ENCODE measurements around the gene MTHFD1L. TPM values are rescaled to one million over a fixed set of nuclear protein-coding genes. Genes with fewer than 3 reads are reported as not detected.

The MTHFD1L gene
- total and polyA plus RNA-seq, 2 of the 4 experiments (the other 2 are of a cell fraction) = 43.5 to 53.2 TPM

DNA sequence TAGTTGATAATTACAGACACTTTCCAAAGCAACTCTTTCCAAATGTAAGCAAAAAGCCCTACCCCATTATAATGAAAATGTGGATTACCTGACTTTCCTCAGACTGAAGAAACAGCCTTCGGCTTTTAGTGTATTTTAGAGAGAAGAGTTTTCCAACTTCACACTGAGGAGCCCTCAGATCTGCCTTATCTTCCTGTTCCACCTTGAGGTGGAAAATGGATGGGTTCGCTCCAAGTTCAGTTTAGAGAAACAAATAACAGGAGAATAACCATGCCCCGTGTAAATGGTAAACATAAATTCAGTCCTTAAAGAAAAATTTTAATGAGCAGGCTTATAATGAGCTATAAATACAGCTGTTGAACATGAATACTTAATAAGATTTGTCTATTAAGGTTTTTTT, 21.1 kb upstream of the MTHFD1L start:
- H2BK5ac ChIP-seq (ENCODE audit: low read depth, low read length, poor library complexity, severe bottlenecking) = no peak overlapping the region
- no peak overlapping the region for H2AK9ac ChIP-seq (replicated peaks; ENCODE audit: low read depth, low read length, poor library complexity)
- no peaks in the 10 kb centered on the region; the same call in 1 of the 2 replicates for H3K4me1 ChIP-seq (ENCODE audit: control insufficient read depth, insufficient read depth, low read length)
- no peaks in the 10 kb centered on the region for H3K9me3 ChIP-seq (ENCODE audit: control insufficient read depth, insufficient read depth, low read length)
- ChIA-PET POLR2A (ENCODE audit: unreplicated experiment) (no interaction called here), CTCF (interaction anchor here (1.1 kb wide), 1 partner anchor 22 kb away, joined by 3 read pairs; no protein-coding TSS in a partner anchor)
- WGBS, 2 experiments (ENCODE audit: extremely low coverage in 2 of 2, insufficient read length in 1 of 2) = no CpG with 5 or more reads among the region's 3 CpGs
- dilution Hi-C loops (cut with HindIII; ENCODE audit: low sequenced_read_pairs, unreplicated experiment) = no loop called here
- no peak overlapping the region for H3K27ac ChIP-seq (ENCODE audit: insufficient read depth, low read length)
- H3K23ac ChIP-seq (ENCODE audit: low read depth, low read length) = no peak overlapping the region
- no peak for TF ChIP-seq MXI1 (IDR thresholded peaks at IDR 0.05; ENCODE audit: borderline replicate concordance, low read depth, low read length)
- no peak for TF ChIP-seq SMC3 (IDR thresholded peaks at IDR 0.05; ENCODE audit: low read depth, low read length)
- TF ChIP-seq, protein P1, sequence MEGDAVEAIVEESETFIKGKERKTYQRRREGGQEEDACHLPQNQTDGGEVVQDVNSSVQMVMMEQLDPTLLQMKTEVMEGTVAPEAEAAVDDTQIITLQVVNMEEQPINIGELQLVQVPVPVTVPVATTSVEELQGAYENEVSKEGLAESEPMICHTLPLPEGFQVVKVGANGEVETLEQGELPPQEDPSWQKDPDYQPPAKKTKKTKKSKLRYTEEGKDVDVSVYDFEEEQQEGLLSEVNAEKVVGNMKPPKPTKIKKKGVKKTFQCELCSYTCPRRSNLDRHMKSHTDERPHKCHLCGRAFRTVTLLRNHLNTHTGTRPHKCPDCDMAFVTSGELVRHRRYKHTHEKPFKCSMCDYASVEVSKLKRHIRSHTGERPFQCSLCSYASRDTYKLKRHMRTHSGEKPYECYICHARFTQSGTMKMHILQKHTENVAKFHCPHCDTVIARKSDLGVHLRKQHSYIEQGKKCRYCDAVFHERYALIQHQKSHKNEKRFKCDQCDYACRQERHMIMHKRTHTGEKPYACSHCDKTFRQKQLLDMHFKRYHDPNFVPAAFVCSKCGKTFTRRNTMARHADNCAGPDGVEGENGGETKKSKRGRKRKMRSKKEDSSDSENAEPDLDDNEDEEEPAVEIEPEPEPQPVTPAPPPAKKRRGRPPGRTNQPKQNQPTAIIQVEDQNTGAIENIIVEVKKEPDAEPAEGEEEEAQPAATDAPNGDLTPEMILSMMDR (conservative IDR thresholded peaks at IDR 0.05; ENCODE audit: low read depth, low read length) = no peak
- H3K18ac ChIP-seq (ENCODE audit: low read depth, low read length) = no peak overlapping the region
- H2AFZ ChIP-seq (replicated peaks; ENCODE audit: low read length, poor library complexity) = no peak overlapping the region
- no peak overlapping the region for H3K4me2 ChIP-seq (ENCODE audit: low read depth, low read length)
- intact Hi-C loops (cut with micrococcal nuclease) = no loop called here
- peaks cover 24 to 43% of the 10 kb centered on the region in 2 experiments for H3K79me1 ChIP-seq (ENCODE audit: low read depth in 1 of 2, low read length in 2 of 2)
- no peak overlapping the region for H2BK20ac ChIP-seq (ENCODE audit: low read depth, low read length)
- H3K56ac ChIP-seq (ENCODE audit: extremely low read depth, insufficient read depth, low read length) = no peak overlapping the region
- H3K9me1 ChIP-seq (ENCODE audit: insufficient read depth, low read length) = peaks cover 3% of the 10 kb centered on the region; the same call in 1 of the 2 replicates
- no peak overlapping the region for H3K4me3 ChIP-seq (ENCODE audit: insufficient read depth, low read depth, low read length)
- H3K4ac ChIP-seq (ENCODE audit: low read depth, low read length) = no peak overlapping the region
- 0 out of 2 replicates have a peak, but pooled peaks cover 3% of the 10 kb centered on the region for H4K20me1 ChIP-seq (ENCODE audit: insufficient read depth, low read length)
- no peak for DNase-seq
- H3K9ac ChIP-seq (ENCODE audit: low read depth, low read length) = no peak overlapping the region
- H3K14ac ChIP-seq (replicated peaks; ENCODE audit: low read depth, low read length) = no peak overlapping the region
- BruUV-seq (replicated peaks) = no TSS peak
- no peak for ATAC-seq (ENCODE audit: low read depth)
- H3K27me3 ChIP-seq (ENCODE audit: control insufficient read depth, insufficient read depth, low read length) = no peaks in the 10 kb centered on the region
- no peak overlapping the region; a peak in 1 of 4 replicates for H4K8ac ChIP-seq (ENCODE audit: low read depth in 2 of 2, low read length in 2 of 2)
- in situ Hi-C loops (cut with MboI; ENCODE audit: low sequenced_read_pairs) = no loop called here
- H4K91ac ChIP-seq (ENCODE audit: insufficient read depth, low read depth, low read length) = no peak overlapping the region
- H2BK15ac ChIP-seq (ENCODE audit: low read depth, low read length) = no peak overlapping the region
- H2BK120ac ChIP-seq (ENCODE audit: low read depth, low read length) = no peak overlapping the region
- H4K5ac ChIP-seq (ENCODE audit: low read depth, low read length) = no peak overlapping the region
- H3K36me3 ChIP-seq (ENCODE audit: control insufficient read depth, insufficient read depth, low read length) = peaks cover 7% of the 10 kb centered on the region
- no peak overlapping the region for H2AK5ac ChIP-seq (ENCODE audit: low read depth, low read length)
